ENCODE results near the gene NUDC.
A peak's percentile ranks its signal among the peaks of the same experiment; 100 is the strongest.

The NUDC gene

GRCh38 chr1:26900001-26900814, 21.3 kb upstream of the NUDC start, which contains the start of gene GPATCH3:
Gene GPATCH3, minus strand, starts transcription at chr1:26900467. Its CDS starts 25 bp downstream, at chr1:26900442.
- Histone ChIP-seq H2AFZ (ENCODE audit: low read depth) (peak within 1 kb of the TSS; percentile 91), H3K4me2 (peak within 1 kb of the TSS; percentile 75), H3K9ac (peak within 1 kb of the TSS; percentile 85), H3K36me3 (ENCODE audit: insufficient read depth) (no peaks in the 10 kb centered on the region), H3K4me3 (IDR thresholded peaks at IDR 0.05; ENCODE audit: insufficient read depth, low read depth, low read length) (peak within 1 kb of the TSS; percentile 94), H4K20me1 (ENCODE audit: insufficient read depth) (no peaks in the 10 kb centered on the region), H3K27ac (peak within 1 kb of the TSS; percentile 64), H3K79me2 (ENCODE audit: insufficient read depth, low read depth) (peaks cover 15% of the 10 kb centered on the region), H3K4me1 (ENCODE audit: low read depth, poor library complexity, severe bottlenecking) (peaks cover 17% of the 10 kb centered on the region), H3K27me3 (ENCODE audit: insufficient read depth, low read depth) (no peaks in the 10 kb centered on the region)
- no peak for TF ChIP-seq CTCF (conservative IDR thresholded peaks at IDR 0.05; ENCODE audit: low read depth, low read length)

GRCh38 chr1:26900815-26901511, 20.6 kb upstream of the NUDC start:
- no peaks in the 10 kb centered on the region for H3K27me3 ChIP-seq (ENCODE audit: insufficient read depth, low read depth)
- H3K9ac ChIP-seq, result peak overlapping the region; percentile 85
- no peak for TF ChIP-seq CTCF (conservative IDR thresholded peaks at IDR 0.05; ENCODE audit: low read depth, low read length)
- peak overlapping the region; percentile 91 for H2AFZ ChIP-seq (ENCODE audit: low read depth)
- no peaks in the 10 kb centered on the region for H4K20me1 ChIP-seq (ENCODE audit: insufficient read depth)
- H3K79me2 ChIP-seq (ENCODE audit: insufficient read depth, low read depth), result peaks cover 15% of the 10 kb centered on the region
- H3K4me2 ChIP-seq, result peak overlapping the region; percentile 75
- H3K36me3 ChIP-seq (ENCODE audit: insufficient read depth), result no peaks in the 10 kb centered on the region
- H3K4me3 ChIP-seq (IDR thresholded peaks at IDR 0.05; ENCODE audit: insufficient read depth, low read depth, low read length), result peak overlapping the region; percentile 91
- peak overlapping the region; percentile 64; the same call in 1 of the 2 replicates for H3K27ac ChIP-seq
- H3K4me1 ChIP-seq (ENCODE audit: low read depth, poor library complexity, severe bottlenecking), result peaks cover 17% of the 10 kb centered on the region

- no peaks in the 10 kb centered on the region for H4K20me1 ChIP-seq (ENCODE audit: insufficient read depth)
- no peak overlapping the region for H3K27ac ChIP-seq
- no peak overlapping the region for H3K9ac ChIP-seq
- H3K4me2 ChIP-seq, result no peak overlapping the region
- H3K4me3 ChIP-seq (IDR thresholded peaks at IDR 0.05; ENCODE audit: insufficient read depth, low read depth, low read length), result no peak overlapping the region
- H2AFZ ChIP-seq (ENCODE audit: low read depth), result no peak overlapping the region
- no peaks in the 10 kb centered on the region for H3K36me3 ChIP-seq (ENCODE audit: insufficient read depth)
- no peak for TF ChIP-seq CTCF (conservative IDR thresholded peaks at IDR 0.05; ENCODE audit: low read depth, low read length)
- no peaks in the 10 kb centered on the region for H3K79me2 ChIP-seq (ENCODE audit: insufficient read depth, low read depth)
- no peaks in the 10 kb centered on the region for H3K27me3 ChIP-seq (ENCODE audit: insufficient read depth, low read depth)
- H3K4me1 ChIP-seq (ENCODE audit: low read depth, poor library complexity, severe bottlenecking), result no peaks in the 10 kb centered on the region
These were observed 14.2 kb upstream of the NUDC start for GRCh38 chr1:26907071-26907917.

- Histone ChIP-seq H2AFZ (ENCODE audit: low read depth) (no peak overlapping the region), H3K79me2 (ENCODE audit: insufficient read depth, low read depth) (no peaks in the 10 kb centered on the region), H3K4me1 (ENCODE audit: low read depth, poor library complexity, severe bottlenecking) (no peaks in the 10 kb centered on the region), H3K9ac (no peak overlapping the region), H3K36me3 (ENCODE audit: insufficient read depth) (no peaks in the 10 kb centered on the region), H3K4me2 (no peak overlapping the region), H3K27me3 (ENCODE audit: insufficient read depth, low read depth) (no peaks in the 10 kb centered on the region), H3K4me3 (IDR thresholded peaks at IDR 0.05; ENCODE audit: insufficient read depth, low read depth, low read length) (no peak overlapping the region), H4K20me1 (ENCODE audit: insufficient read depth) (no peaks in the 10 kb centered on the region), H3K27ac (no peak overlapping the region)
- no peak for TF ChIP-seq CTCF (conservative IDR thresholded peaks at IDR 0.05; ENCODE audit: low read depth, low read length)
These were observed 11.6 kb upstream of the NUDC start for GRCh38 chr1:26909951-26910342.
